ENCODE results near the gene TDRD7.

DNA sequence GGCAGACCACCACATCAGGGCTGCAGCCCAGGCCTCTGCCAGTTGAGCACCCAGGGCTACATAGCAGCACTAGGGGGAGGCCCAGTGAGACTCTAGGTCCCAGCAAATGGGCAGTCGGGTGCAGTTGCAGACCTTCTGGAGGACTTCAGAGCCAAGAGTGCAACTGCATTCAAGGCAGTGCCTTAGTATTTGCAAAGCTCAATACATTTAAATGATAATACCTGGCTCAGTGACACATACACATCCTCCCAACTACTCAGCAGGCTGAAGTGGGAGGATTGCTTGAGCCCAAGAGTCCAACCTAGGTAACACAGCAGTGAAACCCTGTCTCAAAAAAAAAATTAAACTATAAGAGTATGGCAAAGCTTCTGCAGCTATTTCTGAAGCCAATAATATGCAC lies 51.0 kb downstream of the TDRD7 start:
- TF ChIP-seq, protein P1, sequence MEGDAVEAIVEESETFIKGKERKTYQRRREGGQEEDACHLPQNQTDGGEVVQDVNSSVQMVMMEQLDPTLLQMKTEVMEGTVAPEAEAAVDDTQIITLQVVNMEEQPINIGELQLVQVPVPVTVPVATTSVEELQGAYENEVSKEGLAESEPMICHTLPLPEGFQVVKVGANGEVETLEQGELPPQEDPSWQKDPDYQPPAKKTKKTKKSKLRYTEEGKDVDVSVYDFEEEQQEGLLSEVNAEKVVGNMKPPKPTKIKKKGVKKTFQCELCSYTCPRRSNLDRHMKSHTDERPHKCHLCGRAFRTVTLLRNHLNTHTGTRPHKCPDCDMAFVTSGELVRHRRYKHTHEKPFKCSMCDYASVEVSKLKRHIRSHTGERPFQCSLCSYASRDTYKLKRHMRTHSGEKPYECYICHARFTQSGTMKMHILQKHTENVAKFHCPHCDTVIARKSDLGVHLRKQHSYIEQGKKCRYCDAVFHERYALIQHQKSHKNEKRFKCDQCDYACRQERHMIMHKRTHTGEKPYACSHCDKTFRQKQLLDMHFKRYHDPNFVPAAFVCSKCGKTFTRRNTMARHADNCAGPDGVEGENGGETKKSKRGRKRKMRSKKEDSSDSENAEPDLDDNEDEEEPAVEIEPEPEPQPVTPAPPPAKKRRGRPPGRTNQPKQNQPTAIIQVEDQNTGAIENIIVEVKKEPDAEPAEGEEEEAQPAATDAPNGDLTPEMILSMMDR (IDR thresholded peaks at IDR 0.05) = no peak
- TF ChIP-seq ZNF263 (CRISPR knock-in tag; IDR thresholded peaks at IDR 0.05; ENCODE audit: low read depth) = no peak
- TF ChIP-seq ETV6 (CRISPR knock-in tag; IDR thresholded peaks at IDR 0.05) = no peak

Measured in WTC11 (cell line).